ENCODE results near the gene VRK1. TPM values are rescaled to one million over a fixed set of nuclear protein-coding genes. Genes with fewer than 3 reads are reported as not detected.

Gene VRK1
- total and polyA plus RNA-seq, 2 of the 8 experiments (the other 6 are each of a cell fraction or from before 2014, with no cell fraction given) = 24.2 to 64.8 TPM

DNA sequence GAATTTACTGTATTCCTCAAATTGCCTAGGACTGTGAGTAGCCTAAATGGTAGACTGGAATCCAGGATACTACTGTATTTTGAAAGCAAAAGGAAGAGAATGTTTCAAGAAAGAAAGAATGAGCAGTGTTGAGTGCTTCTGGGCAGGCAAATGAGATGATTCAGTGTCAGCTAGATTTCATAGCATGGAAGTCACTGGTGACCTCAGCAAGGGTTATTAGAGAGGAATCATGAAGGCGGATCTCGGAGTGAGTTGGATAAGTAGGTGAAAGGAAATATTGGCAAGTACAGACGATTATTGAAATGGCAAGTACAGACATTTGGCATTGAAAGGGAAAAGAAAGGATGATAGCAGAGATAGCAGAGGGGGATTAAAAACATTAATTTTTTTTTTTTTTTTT lies 27.1 kb downstream of the VRK1 start (continued):
- TF ChIP-seq BCL11A (IDR thresholded peaks at IDR 0.05; ENCODE audit: low read depth in 2 of 2, low read length in 2 of 2) (no peak), SIN3A (conservative IDR thresholded peaks at IDR 0.05 in 1 of 2, IDR thresholded peaks at IDR 0.05 in 1 of 2; ENCODE audit: low read depth in 1 of 2, low read length in 2 of 2) (no peak)

All from H1 (cell line).